ENCODE results near the gene NRARP.

The NRARP gene

GRCh38 chr9:137251490-137252268, 50.4 kb downstream of the NRARP start:
- CTCF ChIA-PET, result interaction anchor here (0.8 to 0.9 kb wide), 2 partner anchors 13 to 205 kb away, joined by 4 to 5 read pairs; partner anchors contain the start of gene NPDC1
- H3K36me3 ChIP-seq (ENCODE audit: control insufficient read depth in 2 of 2, insufficient read depth in 1 of 2, low read length in 2 of 2), result peaks cover 0 to 8% of the 10 kb centered on the region in 2 experiments; a peak in 2 of 3 replicates
- H3K4me3 ChIP-seq (ENCODE audit: low read depth, low read length), result no peak overlapping the region
- POLR2A ChIA-PET, result interaction anchor here (0.6 to 9.1 kb wide), 4 partner anchors 10 to 723 kb away, joined by 3 to 336 read pairs (median 4); partner anchors contain the start of gene TUBB4B
- TF ChIP-seq GLI2 (tag by site-specific recombination; IDR thresholded peaks at IDR 0.05; ENCODE audit: borderline replicate concordance, low read depth) (no peak), MYNN (tag by site-specific recombination; IDR thresholded peaks at IDR 0.05; ENCODE audit: borderline replicate concordance) (no peak), PRDM1 (tag by site-specific recombination; IDR thresholded peaks at IDR 0.05) (no peak), ZNF585B (tag by site-specific recombination; IDR thresholded peaks at IDR 0.05) (no peak), IKZF3 (tag by site-specific recombination; IDR thresholded peaks at IDR 0.05) (no peak), ZNF529 (tag by site-specific recombination; IDR thresholded peaks at IDR 0.05; ENCODE audit: insufficient replicate concordance) (no peak), TCF7L2 (IDR thresholded peaks at IDR 0.05; ENCODE audit: borderline replicate concordance, low read depth, low read length) (no peak)
- TF ChIP-seq, protein P1, sequence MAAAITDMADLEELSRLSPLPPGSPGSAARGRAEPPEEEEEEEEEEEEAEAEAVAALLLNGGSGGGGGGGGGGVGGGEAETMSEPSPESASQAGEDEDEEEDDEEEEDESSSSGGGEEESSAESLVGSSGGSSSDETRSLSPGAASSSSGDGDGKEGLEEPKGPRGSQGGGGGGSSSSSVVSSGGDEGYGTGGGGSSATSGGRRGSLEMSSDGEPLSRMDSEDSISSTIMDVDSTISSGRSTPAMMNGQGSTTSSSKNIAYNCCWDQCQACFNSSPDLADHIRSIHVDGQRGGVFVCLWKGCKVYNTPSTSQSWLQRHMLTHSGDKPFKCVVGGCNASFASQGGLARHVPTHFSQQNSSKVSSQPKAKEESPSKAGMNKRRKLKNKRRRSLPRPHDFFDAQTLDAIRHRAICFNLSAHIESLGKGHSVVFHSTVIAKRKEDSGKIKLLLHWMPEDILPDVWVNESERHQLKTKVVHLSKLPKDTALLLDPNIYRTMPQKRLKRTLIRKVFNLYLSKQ (tag by site-specific recombination; IDR thresholded peaks at IDR 0.05; ENCODE audit: borderline replicate concordance), result no peak
- H3K4me1 ChIP-seq (ENCODE audit: control insufficient read depth, insufficient read depth, low read length), result peaks cover 5% of the 10 kb centered on the region; the same call in 1 of the 2 replicates
- H3K9me3 ChIP-seq (ENCODE audit: control insufficient read depth, insufficient read depth, low read depth, low read length), result no peaks in the 10 kb centered on the region
- no peak overlapping the region for H3K27ac ChIP-seq (ENCODE audit: extremely low read depth, low read depth, low read length)

DNA sequence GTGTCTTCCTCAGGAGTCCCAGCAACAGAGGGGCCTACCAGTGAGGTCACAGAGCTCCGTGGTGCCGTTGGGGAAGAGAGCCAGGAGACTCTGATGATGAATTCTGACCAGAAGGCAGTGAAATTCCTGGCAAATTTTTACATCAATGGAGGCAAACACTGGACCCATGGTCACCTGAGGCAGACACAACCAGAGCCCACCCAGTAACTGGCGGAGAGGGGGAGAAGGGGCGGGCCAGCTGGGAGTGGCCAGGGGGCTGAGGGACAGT, 50.9 kb downstream of the NRARP start, which contains the start of gene STPG3:
STPG3 (plus strand) TSS at position 93 of the 268 bp plus-strand sequence; CDS start at position 94, 1 bp downstream.
- CTCF ChIA-PET, result interaction anchor here (0.5 to 0.9 kb wide), 2 partner anchors 13 to 17 kb away, joined by 3 to 5 read pairs; no protein-coding TSS in a partner anchor
- POLR2A ChIA-PET, result interaction anchor here (0.6 to 9.1 kb wide), 4 partner anchors 9 to 722 kb away, joined by 3 to 336 read pairs (median 4); partner anchors contain the start of gene TUBB4B
- Histone ChIP-seq H3K9me3 (ENCODE audit: control insufficient read depth, insufficient read depth, low read depth, low read length) (no peaks in the 10 kb centered on the region), H3K27ac (ENCODE audit: extremely low read depth, low read depth, low read length) (no peak within 1 kb of the TSS), H3K4me1 (ENCODE audit: control insufficient read depth, insufficient read depth, low read length) (no peaks in the 10 kb centered on the region; the same call in 1 of the 2 replicates), H3K36me3 (ENCODE audit: control insufficient read depth in 2 of 2, insufficient read depth in 1 of 2, low read length in 2 of 2) (peaks cover 0 to 3% of the 10 kb centered on the region in 2 experiments; a peak in 1 of 3 replicates), H3K4me3 (ENCODE audit: low read depth, low read length) (no peak within 1 kb of the TSS)
- TF ChIP-seq ZNF184 (tag by site-specific recombination; IDR thresholded peaks at IDR 0.05), result no peak
- no peak for TF ChIP-seq ZNF10 (tag by site-specific recombination; IDR thresholded peaks at IDR 0.05)
- TF ChIP-seq ZNF175 (tag by site-specific recombination; IDR thresholded peaks at IDR 0.05), result no peak
- no peak for TF ChIP-seq MEIS1 (CRISPR knock-in tag; IDR thresholded peaks at IDR 0.05; ENCODE audit: borderline replicate concordance)
- TF ChIP-seq, protein P2, sequence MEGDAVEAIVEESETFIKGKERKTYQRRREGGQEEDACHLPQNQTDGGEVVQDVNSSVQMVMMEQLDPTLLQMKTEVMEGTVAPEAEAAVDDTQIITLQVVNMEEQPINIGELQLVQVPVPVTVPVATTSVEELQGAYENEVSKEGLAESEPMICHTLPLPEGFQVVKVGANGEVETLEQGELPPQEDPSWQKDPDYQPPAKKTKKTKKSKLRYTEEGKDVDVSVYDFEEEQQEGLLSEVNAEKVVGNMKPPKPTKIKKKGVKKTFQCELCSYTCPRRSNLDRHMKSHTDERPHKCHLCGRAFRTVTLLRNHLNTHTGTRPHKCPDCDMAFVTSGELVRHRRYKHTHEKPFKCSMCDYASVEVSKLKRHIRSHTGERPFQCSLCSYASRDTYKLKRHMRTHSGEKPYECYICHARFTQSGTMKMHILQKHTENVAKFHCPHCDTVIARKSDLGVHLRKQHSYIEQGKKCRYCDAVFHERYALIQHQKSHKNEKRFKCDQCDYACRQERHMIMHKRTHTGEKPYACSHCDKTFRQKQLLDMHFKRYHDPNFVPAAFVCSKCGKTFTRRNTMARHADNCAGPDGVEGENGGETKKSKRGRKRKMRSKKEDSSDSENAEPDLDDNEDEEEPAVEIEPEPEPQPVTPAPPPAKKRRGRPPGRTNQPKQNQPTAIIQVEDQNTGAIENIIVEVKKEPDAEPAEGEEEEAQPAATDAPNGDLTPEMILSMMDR (tag by site-specific recombination; IDR thresholded peaks at IDR 0.05), result no peak
- TF ChIP-seq SALL2 (tag by site-specific recombination; IDR thresholded peaks at IDR 0.05; ENCODE audit: borderline replicate concordance), result no peak
- TF ChIP-seq ZNF785 (tag by site-specific recombination; IDR thresholded peaks at IDR 0.05), result no peak
- no peak for TF ChIP-seq PRDM1 (tag by site-specific recombination; IDR thresholded peaks at IDR 0.05)
- TF ChIP-seq WT1 (tag by site-specific recombination; IDR thresholded peaks at IDR 0.05), result no peak
- TF ChIP-seq ZNF792 (tag by site-specific recombination; IDR thresholded peaks at IDR 0.05), result no peak
- TF ChIP-seq ZNF629 (tag by site-specific recombination; IDR thresholded peaks at IDR 0.05), result no peak
